IMR-90 (cell line): ENCODE measurements around the gene PODNL1. TPM values are rescaled to one million over a fixed set of nuclear protein-coding genes. Genes with fewer than 3 reads are reported as not detected.

Source experiments
- ATAC-seq: fragments of 200-7000 bp; cut with Tn5 transposase; 2 replicates; pipeline ENCODE4 v1.9.1; 2020; ENCODE audit warnings: low read depth, mild to moderate bottlenecking, moderate library complexity
- BruUV-seq: library from RNA; stranded (reverse); fragments of 400-500 nt; replicated peaks from 2 replicates; lab custom pipeline; 2021; lab: Mats Ljungman, UMichigan
- CTCF ChIA-PET: fragments of 300-600 bp; formaldehyde crosslinking; extraction: SDS; loops from one replicate; lab custom pipeline; 2021; ENCODE audit warnings: antibody characterized with exemption; lab: Yijun Ruan, JAX
- POLR2A ChIA-PET: fragments of 300-600 bp; sonication (Branson Sonifier 250); formaldehyde crosslinking; loops from one replicate; lab custom pipeline; 2022; ENCODE audit warnings: antibody characterized with exemption; ENCODE audit not compliant: unreplicated experiment; lab: Charles Lee
- DNase-seq: peaks from one replicate; pipeline ENCODE4 v3.0.0; 2013
- H2AFZ ChIP-seq: replicated peaks from 2 replicates; pipeline ENCODE3; 2013; ENCODE audit warnings: low read length, mild to moderate bottlenecking; ENCODE audit not compliant: poor library complexity
- H2AK5ac ChIP-seq: 2 replicates; pipeline ENCODE4 v1.6.1; 2013; ENCODE audit warnings: low read depth, low read length, inconsistent platforms
- H2AK9ac ChIP-seq: replicated peaks from 2 replicates; pipeline ENCODE3; 2013; ENCODE audit warnings: mild to moderate bottlenecking, low read depth, low read length, moderate library complexity; ENCODE audit not compliant: poor library complexity
- H2BK120ac ChIP-seq: 2 replicates; pipeline ENCODE4 v1.6.1; 2013; ENCODE audit warnings: low read depth, low read length, inconsistent platforms
- H2BK15ac ChIP-seq: 3 replicates; pipeline ENCODE4 v1.6.1; 2013; ENCODE audit warnings: low read depth, low read length, inconsistent platforms
- H2BK20ac ChIP-seq: 2 replicates; pipeline ENCODE4 v1.6.1; 2013; ENCODE audit warnings: low read depth, mild to moderate bottlenecking, inconsistent platforms, low read length, moderate library complexity
- H2BK5ac ChIP-seq: 2 replicates; pipeline ENCODE4 v1.6.1; 2013; ENCODE audit warnings: mild to moderate bottlenecking, low read depth, low read length, inconsistent platforms; ENCODE audit not compliant: poor library complexity, severe bottlenecking
- H3K14ac ChIP-seq: replicated peaks from 2 replicates; pipeline ENCODE4 v1.6.1; 2013; ENCODE audit warnings: low read depth, low read length, inconsistent platforms
- H3K18ac ChIP-seq: 2 replicates; pipeline ENCODE4 v1.6.1; 2013; ENCODE audit warnings: low read depth, low read length, control low read depth
- H3K23ac ChIP-seq: 2 replicates; pipeline ENCODE4 v1.6.1; 2013; ENCODE audit warnings: low read depth, low read length, inconsistent platforms
- H3K27ac ChIP-seq: 2 replicates; pipeline ENCODE4 v1.5.1; 2013; ENCODE audit warnings: mild to moderate bottlenecking, control low read depth, low read length; ENCODE audit not compliant: insufficient read depth
- H3K27me3 ChIP-seq: 2 replicates; pipeline ENCODE4 v1.6.1; 2013; ENCODE audit warnings: low read length; ENCODE audit not compliant: control insufficient read depth, insufficient read depth
- H3K36me3 ChIP-seq: 2 replicates; pipeline ENCODE4 v1.6.1; 2013; ENCODE audit warnings: low read length, mixed read lengths; ENCODE audit not compliant: control insufficient read depth, insufficient read depth
- H3K4ac ChIP-seq: 2 replicates; pipeline ENCODE4 v1.6.1; 2013; ENCODE audit warnings: low read depth, low read length, inconsistent platforms
- H3K4me1 ChIP-seq: 2 replicates; pipeline ENCODE4 v1.6.1; 2013; ENCODE audit warnings: low read length, mixed read lengths; ENCODE audit not compliant: control insufficient read depth, insufficient read depth
- H3K4me2 ChIP-seq: 2 replicates; pipeline ENCODE4 v1.6.1; 2013; ENCODE audit warnings: low read depth, mild to moderate bottlenecking, control low read depth, low read length, moderate library complexity
- H3K4me3 ChIP-seq: 2 replicates; pipeline ENCODE4 v1.5.1; 2013; ENCODE audit warnings: low read depth, mild to moderate bottlenecking, control low read depth, low read length, moderate library complexity; ENCODE audit not compliant: insufficient read depth
- H3K56ac ChIP-seq: 2 replicates; pipeline ENCODE4 v1.6.1; 2013; ENCODE audit warnings: low read length, inconsistent platforms; ENCODE audit not compliant: insufficient read depth; ENCODE audit errors: extremely low read depth
- H3K79me1 ChIP-seq, 2 experiments: 2 replicates each; pipeline ENCODE4 v1.6.1; 2013; ENCODE audit warnings: low read length in 2 of 2, inconsistent platforms in 1 of 2, low read depth in 1 of 2
- H3K9ac ChIP-seq: 2 replicates; pipeline ENCODE4 v1.6.1; 2013; ENCODE audit warnings: low read depth, low read length, control low read depth
- H3K9me1 ChIP-seq: 2 replicates; pipeline ENCODE4 v1.6.1; 2013; ENCODE audit warnings: low read length, inconsistent platforms; ENCODE audit not compliant: insufficient read depth
- H3K9me3 ChIP-seq: 2 replicates; pipeline ENCODE4 v1.6.1; 2013; ENCODE audit warnings: low read length; ENCODE audit not compliant: control insufficient read depth, insufficient read depth
- H4K20me1 ChIP-seq: 2 replicates; pipeline ENCODE4 v1.6.1; 2013; ENCODE audit warnings: low read length, inconsistent platforms; ENCODE audit not compliant: insufficient read depth
- H4K5ac ChIP-seq: 2 replicates; pipeline ENCODE4 v1.6.1; 2013; ENCODE audit warnings: mild to moderate bottlenecking, low read depth, low read length, control low read depth
- H4K8ac ChIP-seq, 2 experiments: 2 replicates each; pipeline ENCODE4 v1.6.1; 2013; ENCODE audit warnings: low read depth in 2 of 2, low read length in 2 of 2, control low read depth in 1 of 2, inconsistent platforms in 1 of 2
- H4K91ac ChIP-seq: 2 replicates; pipeline ENCODE4 v1.6.1; 2013; ENCODE audit warnings: low read depth, low read length, inconsistent platforms; ENCODE audit not compliant: insufficient read depth
- MAFK ChIP-seq: IDR thresholded peaks from 2 replicates; pipeline ENCODE4 v1.6.1; 2012; ENCODE audit warnings: low read depth, low read length, improper control_type of control experiment
- MAZ ChIP-seq: IDR thresholded peaks from 2 replicates; pipeline ENCODE4 v1.6.1; 2012; ENCODE audit warnings: low read depth, mild to moderate bottlenecking, low read length, improper control_type of control experiment, moderate library complexity, borderline replicate concordance
- MXI1 ChIP-seq: IDR thresholded peaks from 2 replicates; pipeline ENCODE4 v1.6.1; 2012; ENCODE audit warnings: low read depth, mild to moderate bottlenecking, low read length, moderate library complexity, borderline replicate concordance
- NFE2L2 ChIP-seq: fragments of 150-350 bp; IDR thresholded peaks from 2 replicates; pipeline ENCODE4 v1.6.1; 2016; ENCODE audit warnings: low read depth, mild to moderate bottlenecking, low read length
- POLR2A ChIP-seq: IDR thresholded peaks from 2 replicates; pipeline ENCODE4 v1.6.1; 2012; ENCODE audit warnings: mild to moderate bottlenecking, low read depth, low read length
- RAD21 ChIP-seq: IDR thresholded peaks from 2 replicates; pipeline ENCODE4 v1.6.1; 2012; ENCODE audit warnings: low read length, improper control_type of control experiment
- SMC3 ChIP-seq: fragments of 150-350 bp; IDR thresholded peaks from 2 replicates; pipeline ENCODE4 v1.6.1; 2016; ENCODE audit warnings: low read depth, mild to moderate bottlenecking, antibody characterized with exemption, low read length, moderate library complexity
- WGBS, 2 experiments: methylation state at CpG; one replicate each; pipeline versions ENCODE4 v1.1.5 to v1.1.7; 2013; ENCODE audit warnings: missing lambda C conversion rate in 2 of 2; ENCODE audit not compliant: insufficient read length in 1 of 2; ENCODE audit errors: extremely low coverage in 2 of 2; 5-methylcytosine and 5-hydroxymethylcytosine counted together
- dilution Hi-C: fragments of 300-500 bp; cut with HindIII; formaldehyde crosslinking; loops from one replicate; pipeline ENCODE4 v1.14.3; 2018; ENCODE audit warnings: low sequenced_read_pairs; ENCODE audit not compliant: unreplicated experiment
- in situ Hi-C: fragments of 300-500 bp; cut with MboI; formaldehyde crosslinking; loops from 3 replicates; pipeline ENCODE4 v1.14.3; 2019; ENCODE audit warnings: low sequenced_read_pairs, inconsistent platforms, mixed read lengths
- intact Hi-C: fragments of 100-400 bp; cut with micrococcal nuclease; formaldehyde crosslinking; loops from 2 replicates; pipeline ENCODE4 v1.10.0; 2022
- polyA plus RNA-seq, 3 experiments: library from polyadenylated mRNA; depleted of rRNA; stranded (reverse); fragments of >200 nt; gene quantifications; 2 replicates each; pipeline ENCODE4 v1.2.3, GENCODE V29; 2012; ENCODE audit warnings: low replicate concordance in 1 of 3
- total RNA-seq: library from RNA; depleted of rRNA; stranded (reverse); fragments of >200 nt; gene quantifications from 2 replicates; pipeline ENCODE4 v1.2.3, GENCODE V29; 2012

Gene PODNL1
- total and polyA plus RNA-seq, 2 of the 4 experiments (the other 2 are of a cell fraction) = under 0.01 to 2.4 TPM

DNA sequence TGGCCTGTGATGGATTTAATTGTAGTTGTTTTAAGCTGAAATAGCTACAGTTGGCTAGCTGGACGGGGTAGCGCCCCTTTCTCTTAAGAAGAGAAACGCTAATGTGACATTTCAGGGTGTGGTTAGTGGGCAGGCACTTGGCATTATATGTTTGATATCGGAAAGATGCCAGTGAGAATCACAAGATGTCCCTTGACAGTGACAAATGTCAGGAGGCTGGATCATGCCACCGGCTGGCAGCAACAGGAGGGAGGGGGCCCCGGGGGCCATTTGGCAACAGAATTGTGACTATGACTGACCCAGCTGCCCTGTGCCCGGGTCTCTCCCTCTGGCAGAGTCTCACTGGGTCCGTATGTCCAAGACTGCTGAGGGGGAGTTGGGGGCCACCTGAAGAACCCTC lies 18.8 kb upstream of the PODNL1 start:
- Histone ChIP-seq H3K79me1 (peaks cover 13 to 36% of the 10 kb centered on the region in 2 experiments), H3K36me3 (peaks cover 51% of the 10 kb centered on the region), H3K27me3 (no peaks in the 10 kb centered on the region), H3K9me1 (no peaks in the 10 kb centered on the region), H3K23ac (no peak overlapping the region), H3K4ac (no peak overlapping the region), H2BK120ac (no peak overlapping the region), H3K27ac (no peak overlapping the region), H4K8ac (no peak overlapping the region), H3K4me3 (no peak overlapping the region), H2AK5ac (no peak overlapping the region), H3K9ac (no peak overlapping the region), H2BK20ac (no peak overlapping the region), H3K4me1 (peaks cover 3% of the 10 kb centered on the region; the same call in 1 of the 2 replicates), H4K20me1 (peaks cover 12% of the 10 kb centered on the region), H4K5ac (no peak overlapping the region), H2BK15ac (no peak overlapping the region), H3K56ac (no peak overlapping the region), H4K91ac (no peak overlapping the region), H3K14ac (no peak overlapping the region), H2BK5ac (no peak overlapping the region), H2AFZ (no peak overlapping the region), H3K4me2 (no peak overlapping the region), H3K18ac (no peak overlapping the region), H2AK9ac (no peak overlapping the region), H3K9me3 (no peaks in the 10 kb centered on the region)
- intact Hi-C loops = no loop called here
- dilution Hi-C loops = no loop called here
- ChIA-PET POLR2A (no interaction called here), CTCF (no interaction called here)
- in situ Hi-C loops = no loop called here
- BruUV-seq = no TSS peak
- DNase-seq (no peak), ATAC-seq (no peak)
- no peak for TF ChIP-seq MXI1
- TF ChIP-seq MAZ = no peak
- no peak for TF ChIP-seq MAFK
- no peak for TF ChIP-seq POLR2A
- TF ChIP-seq NFE2L2 = no peak
- no peak for TF ChIP-seq RAD21
- TF ChIP-seq SMC3 = no peak
- WGBS, 2 experiments = 93% methylated on average over 4 of the region's 8 CpGs; no CpG with 5 or more reads in 1 of the 2 experiments
